Measurements from ENCODE around the gene TFDP1.
A peak's percentile ranks its signal among the peaks of the same experiment; 100 is the strongest.
"Not testable (repeated sequence)": the region's sequence is repeated elsewhere in the genome, so short reads cannot be mapped to it uniquely, and the experiment has no call there.

TFDP1 gene

DNA sequence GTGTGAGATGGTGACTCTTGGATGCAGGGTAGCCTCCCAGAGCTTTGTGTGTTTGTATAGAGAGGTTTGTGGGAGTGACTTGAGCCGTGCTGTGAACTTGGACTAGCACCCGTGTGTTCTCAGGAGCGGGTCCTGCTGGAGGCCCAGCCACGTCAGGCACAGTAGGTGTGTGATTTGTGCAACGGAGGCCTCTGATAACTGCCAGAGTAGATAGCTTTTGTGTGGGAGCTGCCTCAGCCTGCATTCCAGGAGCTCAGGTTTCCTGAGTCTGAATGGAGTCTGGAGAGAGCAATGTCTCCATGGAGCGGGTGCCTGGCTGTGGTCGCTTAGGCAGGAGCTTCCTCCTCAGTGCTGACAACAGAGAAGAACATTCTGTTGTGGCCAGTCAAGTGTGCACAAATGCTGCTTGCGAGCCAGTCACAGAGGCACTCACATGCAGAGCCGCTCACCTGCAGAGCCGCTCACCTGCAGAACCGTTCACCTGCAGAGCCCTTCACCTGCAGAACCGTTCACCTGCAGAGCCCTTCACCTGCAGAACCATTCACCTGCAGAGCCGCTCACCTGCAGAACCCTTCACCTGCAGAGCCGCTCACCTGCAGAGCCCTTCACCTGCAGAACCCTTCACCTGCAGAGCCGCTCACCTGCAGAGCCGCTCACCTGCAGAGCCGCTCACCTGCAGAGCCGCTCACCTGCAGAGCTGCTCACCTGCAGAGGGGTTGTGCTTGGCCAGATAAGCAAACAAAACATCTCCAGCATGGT is 32.6 kb downstream of the TFDP1 start:
- DNase-seq (ENCODE audit: low read depth in 2 of 2), result no peak

DNA sequence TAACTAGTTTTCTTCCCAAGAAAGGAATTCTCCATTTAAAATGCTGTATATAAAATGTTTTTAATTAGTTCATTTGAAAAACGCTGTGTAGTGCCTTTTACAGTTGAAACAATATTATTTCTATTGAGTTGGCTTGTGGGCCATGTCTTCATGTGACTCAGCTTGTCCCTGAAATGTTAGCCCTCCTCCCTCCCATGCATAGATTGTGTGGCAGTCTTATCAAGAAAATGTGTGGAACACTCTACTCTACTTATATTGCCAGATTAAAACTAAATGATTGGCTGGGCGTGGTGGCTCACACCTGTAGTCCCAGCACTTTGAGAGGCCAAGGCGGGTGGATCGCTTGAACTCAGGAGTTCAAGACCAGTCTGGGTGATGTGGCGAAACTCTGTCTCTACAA is 33.4 kb downstream of the TFDP1 start:
- DNase-seq (ENCODE audit: low read depth in 2 of 2), result no peak

DNA sequence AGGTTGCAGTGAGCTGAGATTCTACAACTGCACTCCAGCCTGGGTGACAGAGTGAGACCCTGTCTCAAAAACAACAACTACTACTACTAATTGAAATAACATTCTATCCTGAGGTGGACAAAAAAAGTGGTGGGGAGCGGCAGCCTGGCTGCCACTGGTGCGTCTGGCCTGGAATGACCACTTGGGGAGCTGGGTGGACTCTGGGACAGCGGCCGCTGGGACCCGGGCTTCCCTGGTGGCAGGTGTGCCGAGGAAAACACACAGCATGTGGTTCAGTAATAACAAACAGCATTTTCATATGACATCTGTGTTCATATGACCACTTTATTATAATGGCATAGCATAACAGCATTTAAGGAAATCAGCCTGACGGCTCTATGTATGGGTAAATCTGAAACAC is 33.9 kb downstream of the TFDP1 start:
- no peak for DNase-seq (ENCODE audit: low read depth in 2 of 2)

DNA sequence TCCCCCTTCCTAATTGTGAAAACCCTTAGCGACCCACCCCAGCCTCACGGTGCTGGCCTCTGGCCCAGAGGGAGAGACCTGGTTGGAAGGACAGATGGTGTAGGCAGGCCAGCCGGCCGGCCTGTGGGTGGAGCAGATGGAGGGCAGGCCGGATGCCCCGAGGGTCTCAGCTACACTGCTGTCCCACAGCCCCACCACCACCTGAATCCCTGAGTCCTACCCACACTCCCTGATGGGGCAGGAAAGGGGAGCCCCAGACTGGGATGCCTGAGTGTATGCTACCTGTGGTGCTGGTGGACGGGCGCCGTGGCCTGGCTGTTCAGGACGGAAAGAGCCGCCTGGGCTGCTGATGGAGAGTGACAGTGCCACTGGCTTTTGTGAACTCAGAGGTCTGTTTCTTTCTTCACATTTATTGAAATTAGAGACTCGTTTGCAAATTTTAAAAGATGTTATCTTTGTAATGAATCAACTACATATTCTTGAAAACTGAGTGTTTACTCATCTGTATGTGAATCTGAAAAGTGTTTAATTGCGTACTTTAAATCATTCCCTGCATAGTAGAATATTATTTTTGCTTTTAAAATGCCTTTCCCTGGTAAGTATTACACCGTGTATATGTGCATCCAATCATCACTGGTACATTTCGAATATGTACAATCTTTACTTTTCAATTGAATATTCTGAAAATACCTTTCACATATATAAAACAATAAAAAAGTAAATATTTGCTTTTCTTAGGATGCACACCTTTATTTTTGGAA is 35.7 kb downstream of the TFDP1 start:
- DNase-seq (ENCODE audit: low read depth in 2 of 2), result no peak

DNA sequence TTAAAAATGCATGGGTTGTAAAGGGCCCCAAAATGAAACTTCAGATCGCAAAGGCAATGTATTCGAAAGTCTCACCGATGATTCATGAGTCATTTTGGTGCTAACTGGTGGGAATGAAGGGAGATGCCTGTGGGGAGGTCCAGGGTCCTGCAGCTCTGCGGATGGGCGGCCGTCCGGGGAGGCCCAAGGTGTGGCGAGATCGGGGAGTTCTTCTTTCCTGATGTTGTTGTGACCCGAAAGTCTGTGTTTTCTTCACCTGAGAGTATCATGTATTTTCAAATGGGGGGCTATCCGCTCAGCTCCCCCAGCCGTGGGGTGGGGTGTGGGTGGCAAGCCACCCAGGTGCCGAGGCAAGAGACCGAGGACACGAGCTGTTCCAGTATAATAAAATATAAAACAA is 36.5 kb downstream of the TFDP1 start:
- DNase-seq (ENCODE audit: low read depth in 2 of 2), result no peak

DNA sequence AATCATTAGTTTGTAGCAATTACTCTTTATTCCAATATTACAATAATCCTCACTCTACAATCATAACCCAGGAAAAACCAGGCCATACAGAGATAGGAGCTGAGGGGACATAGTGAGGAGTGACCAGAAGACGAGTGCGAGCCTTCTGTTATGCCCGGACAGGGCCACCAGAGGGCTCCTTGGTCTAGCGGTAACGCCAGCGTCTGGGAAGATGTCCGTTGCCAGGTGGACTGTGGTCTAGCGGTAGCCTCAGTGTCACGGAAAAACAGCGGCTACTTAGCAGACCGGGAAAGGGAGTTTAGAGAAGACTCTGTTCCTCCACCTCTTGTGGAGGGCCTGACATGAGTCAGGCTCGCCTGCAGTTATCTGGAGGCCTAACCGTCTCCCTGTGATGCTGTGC is 36.9 kb downstream of the TFDP1 start:
- DNase-seq (ENCODE audit: low read depth in 2 of 2), result not testable (repeated sequence)

DNA sequence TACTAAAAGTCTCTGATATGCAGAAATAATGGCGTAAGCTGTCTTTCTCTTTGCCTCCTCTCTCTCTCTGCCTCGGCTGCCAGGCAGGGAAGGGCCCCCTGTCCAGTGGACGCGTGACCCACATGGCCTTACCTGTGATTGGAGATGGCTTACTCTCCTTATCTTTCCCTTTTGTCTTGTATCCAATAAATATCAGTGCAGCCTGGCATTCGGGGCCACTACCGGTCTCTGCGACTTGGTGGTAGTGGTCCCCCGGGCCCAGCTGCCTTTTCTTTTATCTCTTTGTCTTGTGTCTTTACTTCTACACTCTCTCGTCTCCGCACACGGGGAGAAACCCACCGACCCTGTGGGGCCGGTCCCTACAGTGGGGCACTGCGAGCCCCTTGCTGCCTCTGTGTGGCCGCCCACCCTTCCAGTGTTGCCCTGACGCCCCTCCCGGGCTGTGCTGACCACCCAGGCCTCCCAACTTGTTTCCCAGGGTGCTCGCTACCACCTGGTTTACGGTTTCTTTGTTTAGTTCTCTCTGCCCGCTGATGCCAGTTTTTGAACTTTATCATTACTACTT is 37.5 kb downstream of the TFDP1 start:
- DNase-seq (ENCODE audit: low read depth in 2 of 2), result not testable (repeated sequence)

DNA sequence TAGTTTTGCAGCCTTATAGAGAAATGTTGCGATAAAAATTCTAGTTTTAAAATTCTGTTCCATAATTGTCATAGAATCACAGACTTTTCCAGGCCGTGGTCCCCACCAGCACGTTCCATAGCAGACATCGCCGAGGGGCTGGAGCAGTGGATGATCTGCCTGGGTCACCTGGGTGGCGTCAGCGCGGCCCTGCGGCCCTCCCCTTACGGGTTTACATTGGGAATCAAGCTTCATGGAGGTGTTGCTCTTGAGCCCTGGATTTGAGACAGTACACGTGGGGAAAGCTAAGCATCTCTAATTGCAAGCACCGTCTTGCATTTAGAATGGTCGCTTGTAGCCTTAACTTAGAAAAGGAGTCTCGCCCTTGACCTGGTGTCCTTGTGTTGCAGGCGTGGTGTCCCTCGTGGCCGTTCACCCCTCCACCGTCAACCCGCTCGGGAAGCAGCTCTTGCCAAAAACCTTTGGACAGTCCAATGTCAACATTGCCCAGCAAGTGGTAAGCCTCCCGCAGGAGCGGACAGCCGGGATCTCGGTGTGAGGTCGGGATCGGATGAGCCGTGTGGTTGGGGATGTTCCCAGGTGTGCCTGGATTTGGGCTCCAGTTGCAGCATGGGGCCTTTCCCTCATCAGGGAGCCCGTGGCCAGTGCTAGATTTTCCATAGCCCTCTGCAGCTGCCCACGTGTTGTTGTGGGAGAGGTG is 38.4 kb downstream of the TFDP1 start:
- DNase-seq (ENCODE audit: low read depth in 2 of 2), result no peak

DNA sequence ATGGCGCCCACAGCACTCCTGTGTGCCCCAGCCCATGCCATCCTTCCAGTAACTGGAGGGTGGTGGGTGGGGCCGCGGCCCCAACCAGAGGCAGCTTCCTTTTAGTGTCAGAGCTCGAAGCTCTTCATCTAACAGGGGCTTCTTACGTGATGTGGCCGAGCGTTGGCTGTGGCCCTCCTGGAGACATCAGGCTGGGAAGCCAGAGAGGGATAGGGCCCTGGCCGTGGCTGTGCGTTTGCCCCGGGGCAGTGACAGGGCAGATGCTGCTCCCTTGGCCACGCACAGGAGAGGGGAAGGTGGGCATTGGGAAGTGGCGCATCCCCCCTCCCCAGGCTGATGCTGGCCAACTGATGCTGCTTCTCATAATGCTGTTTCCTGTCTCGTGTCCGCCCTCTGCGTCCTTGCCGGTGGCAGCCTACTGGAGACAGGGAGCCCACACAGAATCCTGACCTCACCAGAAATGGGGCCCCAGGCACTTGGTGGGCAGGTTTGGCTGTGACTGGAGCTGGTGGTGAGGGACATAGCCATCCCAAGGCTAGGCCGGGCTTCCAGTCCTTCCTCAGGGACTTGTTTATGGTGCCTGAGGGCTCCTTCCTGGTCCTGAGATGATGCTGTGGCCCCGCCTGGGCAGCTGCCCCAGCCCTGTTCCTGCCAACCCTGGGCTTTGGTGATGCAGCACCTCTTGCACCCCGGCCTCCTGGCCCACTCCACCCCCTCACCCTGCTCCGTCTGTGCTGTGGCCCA is 39.1 kb downstream of the TFDP1 start:
- DNase-seq (ENCODE audit: low read depth in 2 of 2), result no peak

DNA sequence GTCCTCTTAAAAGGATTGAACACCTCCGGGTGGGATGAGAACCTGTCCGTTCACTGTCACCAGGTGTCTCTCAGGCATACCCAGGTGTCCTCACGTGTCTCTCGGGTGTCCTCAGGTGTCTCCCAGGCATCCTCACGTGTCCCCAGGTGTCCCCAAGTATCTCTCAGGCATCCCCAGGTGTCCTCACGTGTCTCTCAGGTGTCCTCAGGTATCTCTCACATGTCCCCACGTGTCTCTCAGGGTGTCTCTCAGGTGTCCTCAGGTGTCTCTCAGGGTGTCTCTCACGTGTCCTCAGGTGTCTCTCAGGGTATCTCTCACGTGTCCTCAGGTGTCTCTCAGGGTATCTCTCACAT is 39.7 kb downstream of the TFDP1 start:
- DNase-seq (ENCODE audit: low read depth in 2 of 2), result no peak

DNA sequence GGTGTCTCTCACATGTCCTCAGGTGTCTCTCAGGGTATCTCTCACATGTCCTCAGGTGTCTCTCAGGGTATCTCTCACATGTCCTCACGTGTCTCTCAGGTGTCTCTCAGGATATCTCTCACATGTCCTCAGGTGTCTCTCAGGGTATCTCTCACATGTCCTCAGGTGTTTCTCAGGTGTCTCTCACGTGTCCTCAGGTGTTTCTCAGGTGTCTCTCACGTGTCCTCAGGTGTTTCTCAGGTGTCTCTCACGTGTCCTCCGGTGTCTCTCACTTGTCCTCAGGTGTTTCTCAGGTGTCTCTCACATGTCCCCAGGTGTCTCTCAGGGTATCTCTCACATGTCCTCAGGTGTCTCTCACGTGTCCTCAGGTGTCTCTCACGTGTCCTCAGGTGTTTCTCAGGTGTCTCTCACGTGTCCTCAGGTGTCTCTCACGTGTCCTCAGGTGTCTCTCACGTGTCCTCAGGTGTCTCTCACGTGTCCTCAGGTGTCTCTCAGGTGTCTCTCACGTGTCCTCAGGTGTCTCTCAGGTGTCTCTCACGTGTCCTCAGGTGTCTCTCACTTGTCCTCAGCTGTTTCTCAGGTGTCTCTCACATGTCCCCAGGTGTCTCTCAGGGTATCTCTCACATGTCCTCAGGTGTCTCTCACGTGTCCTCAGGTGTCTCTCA is 40.2 kb downstream of the TFDP1 start:
- DNase-seq (ENCODE audit: low read depth in 2 of 2), result not testable (repeated sequence)

DNA sequence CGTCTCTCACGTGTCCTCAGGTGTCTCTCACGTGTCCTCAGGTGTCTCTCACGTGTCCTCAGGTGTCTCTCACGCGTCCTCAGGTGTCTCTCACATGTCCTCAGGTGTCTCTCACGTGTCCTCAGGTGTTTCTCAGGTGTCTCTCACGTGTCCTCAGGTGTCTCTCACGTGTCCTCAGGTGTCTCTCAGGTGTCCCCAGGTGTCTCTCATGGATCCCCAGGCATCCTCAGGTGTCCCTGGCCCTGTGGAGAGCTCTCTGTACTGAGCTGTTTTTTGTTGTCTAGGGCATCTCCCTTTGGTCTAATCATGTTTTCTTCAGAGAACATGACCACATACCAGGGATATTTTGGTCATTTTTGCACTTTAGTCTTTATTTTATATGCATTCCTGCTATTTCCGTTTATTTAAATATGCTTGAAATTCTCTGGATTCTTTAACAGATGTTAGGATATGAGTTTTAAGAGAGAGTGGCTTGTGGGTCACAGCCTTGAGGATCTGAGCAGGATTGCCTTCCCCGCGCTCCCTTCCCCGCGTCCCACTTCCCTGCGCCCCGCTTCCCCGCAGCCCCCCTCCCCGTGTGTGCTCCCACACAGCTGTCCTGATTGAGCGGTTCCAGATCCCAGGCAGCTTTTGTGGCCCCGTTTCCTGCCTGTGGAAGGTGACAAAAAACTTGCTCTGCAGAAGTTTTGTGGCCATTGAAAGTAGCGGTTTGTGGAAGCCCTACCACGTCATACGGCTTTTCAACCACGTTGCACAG is 41.6 kb downstream of the TFDP1 start:
- DNase-seq (ENCODE audit: low read depth in 2 of 2), result peak; percentile 36 to 56

DNA sequence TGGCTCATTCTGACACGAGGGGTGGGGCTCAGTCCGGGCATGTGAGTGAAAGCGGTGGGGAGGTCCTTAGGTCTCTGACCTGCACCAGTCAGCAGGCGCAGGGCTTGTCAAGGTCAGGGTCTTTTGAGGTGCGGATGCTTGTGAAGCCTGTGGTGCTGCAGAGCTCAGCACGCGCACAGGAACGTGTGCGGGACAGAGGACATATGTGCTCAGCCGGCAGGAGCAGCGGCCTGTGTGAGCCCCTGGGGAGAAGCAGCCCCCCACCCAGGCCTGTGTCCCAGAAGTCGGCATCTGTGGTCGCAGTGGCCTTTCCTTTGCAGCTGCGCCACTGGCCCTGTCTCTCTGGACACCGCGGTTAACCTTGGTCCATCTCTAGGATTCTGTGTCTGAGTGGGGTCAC is 42.6 kb downstream of the TFDP1 start:
- DNase-seq (ENCODE audit: low read depth in 2 of 2), result no peak

DNA sequence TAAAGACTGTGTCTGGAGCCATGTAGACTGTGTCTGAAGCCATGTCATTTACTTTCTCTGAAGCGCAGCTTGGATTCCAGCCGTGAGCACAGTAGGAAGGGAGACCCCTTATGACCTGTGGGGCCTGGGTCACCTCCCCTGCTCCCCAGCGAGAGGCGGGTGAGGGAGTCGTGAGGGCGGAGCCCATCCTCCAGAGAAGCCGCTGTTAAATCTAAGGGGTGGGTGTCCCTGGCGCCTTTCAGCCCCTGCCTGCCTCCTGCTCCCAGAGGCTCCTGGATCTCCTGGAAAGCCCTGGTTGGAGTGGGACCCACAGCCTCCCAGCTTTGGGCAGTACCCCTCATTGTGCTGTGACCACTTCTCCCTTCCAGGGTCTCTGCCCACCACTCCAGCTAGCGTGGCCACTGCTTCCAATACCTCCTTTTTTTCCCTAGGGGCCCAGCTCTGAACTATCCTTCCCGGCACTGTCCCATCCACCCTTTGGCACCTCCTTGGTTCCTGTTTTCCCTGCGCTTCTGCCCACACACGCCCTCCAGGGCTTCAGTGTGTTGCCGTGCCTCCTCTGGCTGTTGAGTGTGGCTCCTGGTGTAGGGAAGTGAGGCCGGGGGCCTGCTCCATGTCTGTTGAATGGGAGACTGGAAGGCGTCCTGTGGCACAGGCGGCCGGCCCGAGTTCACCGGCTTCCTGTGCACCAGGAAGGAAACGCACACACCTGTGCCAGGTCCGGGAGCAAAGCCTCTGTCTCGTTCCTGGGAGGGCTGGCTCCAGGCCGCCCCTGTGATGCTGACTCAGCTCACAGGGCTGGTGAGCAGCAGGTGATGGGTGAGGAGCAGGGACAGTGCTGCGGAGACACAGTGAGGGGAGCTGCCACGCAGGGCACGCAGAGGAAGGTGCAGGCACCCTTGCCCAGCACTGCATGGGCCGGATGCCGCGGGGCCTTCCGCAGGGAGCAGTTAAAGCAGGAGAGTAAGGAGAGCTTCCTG is 44.0 kb downstream of the TFDP1 start:
- DNase-seq (ENCODE audit: low read depth in 2 of 2), result no peak

DNA sequence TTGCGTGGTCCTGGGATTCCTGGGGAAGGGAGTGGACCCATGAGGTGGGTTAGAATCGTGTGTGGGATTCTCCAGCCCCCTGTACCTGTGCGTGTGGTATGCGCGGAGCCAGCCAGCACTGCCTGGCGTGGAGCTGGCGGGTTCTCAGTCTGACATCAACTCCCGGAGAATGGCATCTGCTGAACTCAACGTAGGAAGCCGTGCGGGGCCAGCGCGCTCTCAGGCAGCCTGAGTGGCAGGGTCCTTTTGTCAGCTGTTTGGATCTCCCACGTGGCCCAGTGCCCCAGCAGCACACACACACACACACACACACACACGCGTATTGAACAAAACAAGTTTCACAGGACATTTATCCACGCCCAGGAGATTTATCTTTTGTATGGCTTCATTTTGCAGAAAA is 45.3 kb downstream of the TFDP1 start:
- DNase-seq (ENCODE audit: low read depth in 2 of 2), result no peak

DNA sequence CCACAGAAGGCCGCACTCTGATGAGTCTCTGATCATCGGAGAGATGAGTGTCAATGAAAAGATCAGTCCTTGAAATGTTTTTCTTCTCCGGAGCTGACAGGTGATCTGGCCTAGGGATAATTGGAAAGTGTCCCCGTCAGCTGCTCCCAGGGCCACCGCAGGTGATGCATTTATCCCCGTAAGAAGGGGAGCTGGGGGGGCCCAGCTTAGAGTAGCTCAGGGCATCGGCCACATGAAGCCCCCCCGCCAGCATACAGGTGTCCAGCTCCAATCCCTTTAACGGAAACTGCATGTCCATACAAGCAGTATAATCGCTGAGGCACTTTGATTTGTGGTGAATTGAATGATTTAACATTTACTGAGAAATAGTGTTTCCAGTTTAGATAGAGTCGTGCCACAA is 45.7 kb downstream of the TFDP1 start:
- no peak for DNase-seq (ENCODE audit: low read depth in 2 of 2)

DNA sequence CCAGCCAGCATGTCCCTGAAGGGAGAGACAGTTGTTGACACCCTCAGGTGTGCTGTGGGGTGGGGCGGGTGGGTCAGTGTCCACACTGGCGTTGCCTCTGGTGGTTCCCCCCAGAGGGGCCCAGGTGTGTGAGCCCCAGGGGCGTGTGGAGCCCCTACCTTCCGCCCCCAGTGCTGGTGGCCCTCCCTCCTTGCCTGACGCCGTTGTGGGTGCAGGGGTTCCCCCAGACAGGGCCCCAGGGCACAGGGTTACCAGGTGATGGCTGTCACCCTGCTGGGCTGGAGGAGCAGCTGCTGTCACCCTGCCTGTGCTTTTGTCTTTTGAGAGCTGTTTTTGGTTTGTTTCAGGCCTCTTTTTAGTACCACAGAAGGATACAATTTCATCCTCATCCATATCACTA is 46.3 kb downstream of the TFDP1 start:
- no peak for DNase-seq (ENCODE audit: low read depth in 2 of 2)

DNA sequence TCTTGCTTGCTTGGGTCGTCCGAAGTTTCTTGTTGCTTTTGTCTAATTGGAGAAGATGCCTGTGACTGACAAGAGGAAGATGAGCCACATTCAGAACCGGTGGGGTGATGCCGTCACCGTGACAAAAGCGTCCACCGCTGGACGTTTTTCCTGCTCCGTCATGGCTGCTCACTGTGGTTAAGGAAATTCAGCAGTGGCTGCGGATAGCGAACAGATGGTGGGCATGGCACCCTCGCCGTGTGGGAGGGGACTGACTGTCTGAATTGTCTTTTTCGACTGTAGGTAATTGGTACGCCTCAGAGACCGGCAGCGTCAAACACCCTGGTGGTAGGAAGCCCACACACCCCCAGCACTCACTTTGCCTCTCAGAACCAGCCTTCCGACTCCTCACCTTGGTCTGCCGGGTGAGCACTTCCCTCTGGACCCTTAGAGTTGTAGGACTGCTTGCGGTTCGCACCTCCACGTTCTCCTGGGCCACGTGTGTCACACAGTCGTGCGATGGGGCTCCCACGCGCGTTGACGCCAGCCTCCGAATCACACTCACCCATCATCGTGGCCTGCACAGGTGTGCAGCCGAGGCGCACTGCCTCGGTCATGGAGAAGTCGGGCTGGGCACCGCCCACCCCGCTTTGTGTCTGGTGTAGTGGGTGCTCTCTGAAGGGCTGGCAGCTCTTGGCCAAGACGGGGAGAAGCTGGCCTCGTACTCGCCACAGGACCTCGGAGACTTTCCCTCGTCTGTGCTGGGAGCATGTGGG is 47.0 kb downstream of the TFDP1 start:
- DNase-seq (ENCODE audit: low read depth in 2 of 2), result no peak
